ENCODE measurements around the gene CTH. TPM values are rescaled to one million over a fixed set of nuclear protein-coding genes. Genes with fewer than 3 reads are reported as not detected.

Gene CTH
- total RNA-seq, 4 donors from 2014 or later: 1.3 to 6.9 (median 2.5) TPM

DNA sequence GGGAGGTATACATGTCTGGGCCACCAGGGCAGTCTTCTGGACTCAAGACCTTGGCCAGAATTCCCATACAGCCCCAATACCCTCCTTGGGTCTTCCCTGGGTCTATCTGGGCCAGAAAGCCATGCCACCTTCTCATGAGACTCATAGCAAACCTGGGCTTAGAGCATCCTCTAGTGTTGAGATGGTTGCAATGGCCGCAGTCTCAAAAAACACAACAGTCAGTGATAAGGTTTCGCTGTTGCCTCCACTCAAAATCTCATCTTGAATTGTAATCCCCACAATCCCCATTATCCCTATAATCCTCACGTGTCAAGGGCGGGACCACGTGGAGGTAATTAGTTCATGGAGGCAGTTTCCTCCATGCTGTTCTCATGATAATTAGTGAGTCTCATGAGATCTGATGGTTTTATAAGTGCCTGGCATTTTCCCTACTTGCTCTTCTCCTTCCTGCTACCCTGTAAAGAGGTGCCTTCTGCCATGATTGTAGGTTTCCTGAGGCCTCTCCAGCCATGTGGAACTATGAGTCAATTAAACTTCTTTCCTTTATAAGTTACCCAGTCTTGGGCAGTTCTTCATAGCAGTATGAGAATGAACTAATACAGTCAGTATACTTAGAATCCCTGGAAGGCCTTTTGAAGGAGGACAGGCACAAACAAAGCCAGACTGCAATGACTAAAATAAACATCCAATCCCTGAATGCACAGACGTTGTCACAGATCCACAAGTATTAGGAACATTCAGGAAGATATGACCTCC is 77.0 kb downstream of the CTH start:
- H3K27me3 ChIP-seq: no peaks in the 10 kb centered on the region
- H3K36me3 ChIP-seq: no peaks in the 10 kb centered on the region
- H3K27ac ChIP-seq: no peak overlapping the region
- no peaks in the 10 kb centered on the region for H3K4me1 ChIP-seq
- DNase-seq: no peak
- in situ Hi-C loops (cut with MboI; ENCODE audit: low sequenced_read_pairs in 4 of 4) (no loop called here), intact Hi-C loops (cut with DNase I; ENCODE audit: low total_unique reads) (no loop called here)
- no peak for ATAC-seq
- no peak for TF ChIP-seq POLR2A (IDR thresholded peaks at IDR 0.05)
- TF ChIP-seq CTCF (IDR thresholded peaks at IDR 0.05 in 4 of 5, conservative IDR thresholded peaks at IDR 0.05 in 1 of 5): peak in 3 of 5 experiments; percentile 11 to 34 (median 26)
- no peak overlapping the region for H3K4me3 ChIP-seq
- H3K9me3 ChIP-seq: no peaks in the 10 kb centered on the region

Other genes with a start within 250 kb of the CTH start
- 10 to 100 TPM in 1 of 4 donors, 1 to 10 TPM in 3; 6.5 to 10.5 (median 9.3) TPM for gene LRRC40, start 205.7 kb upstream of the CTH start, total RNA-seq
- gene SRSF11, start 189.9 kb upstream of the CTH start, total RNA-seq: 100 to 1,000 TPM in 1 of 4 donors, 10 to 100 TPM in 3; 42.4 to 135 (median 52.2) TPM
- 10 to 100 TPM in 2 of 4 donors, 1 to 10 TPM in 2; 9.6 to 13.5 (median 11.1) TPM for gene ANKRD13C, start 56.5 kb upstream of the CTH start, total RNA-seq

All from gastrocnemius medialis (tissue), 4 donors.